GM19099 (cell line): Measurements from ENCODE around the gene ATP1B3.

ENCODE experiments used
- POLR2A ChIP-seq: IDR thresholded peaks from 3 replicates; pipeline ENCODE4 v1.6.1; 2011; ENCODE audit warnings: low read depth; ENCODE audit not compliant: insufficient read length; ENCODE audit errors: extremely low read depth

ATP1B3 gene

GRCh38 chr3:141853081-141853601 lies 23.3 kb upstream of the ATP1B3 start:
- no peak for TF ChIP-seq POLR2A

- TF ChIP-seq POLR2A: no peak
Observed at GRCh38 chr3:141853629-141854168, 22.7 kb upstream of the ATP1B3 start.

DNA sequence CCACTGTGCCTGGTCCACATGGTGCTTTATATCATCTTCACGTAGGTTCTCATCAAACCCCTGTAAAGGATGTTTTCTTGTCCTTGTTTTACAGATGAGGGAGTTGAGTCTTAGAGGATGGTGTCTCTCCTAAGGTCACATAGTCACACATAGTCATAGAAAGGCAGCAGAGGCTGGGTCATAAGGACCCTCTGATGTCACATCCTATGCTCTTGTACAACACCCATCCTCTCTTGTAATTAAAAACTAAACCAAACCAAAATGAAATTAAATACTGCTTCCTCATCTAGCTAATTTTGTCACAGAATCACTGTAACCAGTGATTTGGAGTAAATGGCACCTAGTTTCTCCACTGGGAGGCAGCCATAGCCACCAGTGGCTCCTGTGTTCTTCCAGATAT lies 21.8 kb upstream of the ATP1B3 start:
- no peak for TF ChIP-seq POLR2A

DNA sequence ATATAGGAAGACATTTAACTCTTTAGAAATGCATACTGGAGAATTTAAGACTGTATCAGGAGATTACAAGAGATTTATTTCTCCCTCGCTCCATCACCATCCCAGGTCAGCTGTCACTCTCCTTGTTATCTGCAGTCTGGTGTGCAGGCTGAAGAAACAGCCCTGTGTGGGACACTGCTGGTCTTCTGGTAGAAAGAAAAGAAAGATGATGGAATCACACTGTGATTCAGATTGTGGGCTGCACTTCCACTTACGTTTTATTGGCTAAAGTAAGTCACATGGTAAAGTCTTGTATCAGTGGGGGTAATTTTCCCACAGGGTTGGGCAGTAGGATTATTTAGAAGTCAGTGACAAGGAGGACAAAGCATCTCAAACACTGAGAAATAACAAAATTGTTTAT lies 18.1 kb upstream of the ATP1B3 start:
- TF ChIP-seq POLR2A: no peak

DNA sequence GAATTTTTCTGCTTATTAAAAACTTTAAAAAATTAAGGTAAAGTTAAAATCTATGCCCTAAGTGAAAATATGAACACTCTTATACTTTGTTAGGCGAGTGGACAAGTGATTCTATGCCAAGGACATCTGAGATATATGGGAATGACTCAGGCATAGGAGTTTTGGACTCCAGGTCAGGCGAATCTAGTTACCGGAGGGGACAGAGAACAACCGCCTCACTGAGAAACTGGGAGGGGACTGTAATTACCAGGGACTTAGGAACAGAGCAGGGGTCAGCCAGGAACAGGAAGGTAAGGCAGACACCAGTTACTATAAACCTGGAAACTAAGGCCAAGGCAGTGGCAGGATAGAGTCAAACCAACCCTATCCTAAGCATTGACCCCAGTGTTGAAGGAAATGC lies 16.8 kb upstream of the ATP1B3 start:
- TF ChIP-seq POLR2A: no peak

- no peak for TF ChIP-seq POLR2A
Observed at GRCh38 chr3:141860086-141860669, 16.3 kb upstream of the ATP1B3 start.

DNA sequence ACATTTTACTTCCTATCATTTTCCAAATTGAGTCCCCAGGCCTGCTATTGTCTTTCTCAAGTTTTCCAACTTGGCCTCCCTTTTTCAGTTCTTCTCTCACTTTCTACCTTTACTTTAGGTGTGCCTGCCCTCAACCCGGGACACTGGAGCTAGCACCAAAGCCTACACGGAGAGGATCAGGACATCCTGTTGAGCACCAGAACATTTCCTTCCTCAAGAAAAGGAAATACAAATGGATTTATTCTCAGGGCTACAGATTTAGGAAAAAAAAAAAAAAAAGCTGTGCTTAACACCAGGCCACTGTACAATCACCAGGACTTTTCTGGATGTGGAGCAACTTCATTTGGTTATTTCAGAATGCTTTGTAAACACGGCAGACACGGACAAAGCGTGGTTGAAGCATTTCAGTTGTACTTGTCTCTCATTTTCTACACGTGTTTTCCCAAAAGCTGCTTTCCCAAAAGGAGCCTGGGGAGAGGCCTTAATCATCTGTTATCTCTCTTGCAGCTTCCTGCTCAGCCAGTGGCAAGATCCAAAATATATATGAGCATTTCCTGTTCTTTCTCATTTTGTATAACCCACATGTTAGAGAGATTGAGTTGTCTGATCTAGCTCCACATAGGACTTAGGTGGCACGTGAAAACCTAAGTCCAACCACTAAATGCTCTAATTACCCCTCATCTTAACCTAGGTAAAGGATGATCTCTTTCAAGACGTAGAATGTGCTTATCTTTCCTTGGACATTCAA lies 15.5 kb upstream of the ATP1B3 start:
- TF ChIP-seq POLR2A: no peak

DNA sequence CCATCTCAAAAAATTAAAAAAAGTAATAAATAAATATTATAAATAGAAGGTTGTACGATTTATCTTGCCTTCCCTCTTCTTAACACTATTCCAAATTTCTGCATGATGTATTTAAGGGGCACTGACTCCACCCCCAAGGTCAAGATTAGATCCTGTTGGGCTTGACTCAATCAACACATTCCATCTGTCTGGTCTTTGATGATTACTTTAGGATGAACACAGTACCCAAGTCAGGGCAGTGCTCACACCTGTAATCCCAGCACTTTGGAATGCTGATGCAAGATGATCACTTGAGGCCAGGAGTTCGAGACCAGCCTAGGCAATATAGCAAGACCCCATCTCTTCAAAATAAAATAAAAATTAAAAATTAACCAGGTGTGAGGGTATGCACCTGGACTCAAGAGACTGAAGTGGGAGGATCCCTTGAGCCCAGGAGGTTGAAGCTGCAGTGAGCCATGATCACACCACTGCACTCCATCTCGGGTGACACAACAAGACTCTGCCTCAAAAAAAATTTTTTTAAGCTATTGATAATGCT lies 14.1 kb upstream of the ATP1B3 start:
- TF ChIP-seq POLR2A: no peak

- no peak for TF ChIP-seq POLR2A
Observed at GRCh38 chr3:141863491-141863890, 13.0 kb upstream of the ATP1B3 start.

DNA sequence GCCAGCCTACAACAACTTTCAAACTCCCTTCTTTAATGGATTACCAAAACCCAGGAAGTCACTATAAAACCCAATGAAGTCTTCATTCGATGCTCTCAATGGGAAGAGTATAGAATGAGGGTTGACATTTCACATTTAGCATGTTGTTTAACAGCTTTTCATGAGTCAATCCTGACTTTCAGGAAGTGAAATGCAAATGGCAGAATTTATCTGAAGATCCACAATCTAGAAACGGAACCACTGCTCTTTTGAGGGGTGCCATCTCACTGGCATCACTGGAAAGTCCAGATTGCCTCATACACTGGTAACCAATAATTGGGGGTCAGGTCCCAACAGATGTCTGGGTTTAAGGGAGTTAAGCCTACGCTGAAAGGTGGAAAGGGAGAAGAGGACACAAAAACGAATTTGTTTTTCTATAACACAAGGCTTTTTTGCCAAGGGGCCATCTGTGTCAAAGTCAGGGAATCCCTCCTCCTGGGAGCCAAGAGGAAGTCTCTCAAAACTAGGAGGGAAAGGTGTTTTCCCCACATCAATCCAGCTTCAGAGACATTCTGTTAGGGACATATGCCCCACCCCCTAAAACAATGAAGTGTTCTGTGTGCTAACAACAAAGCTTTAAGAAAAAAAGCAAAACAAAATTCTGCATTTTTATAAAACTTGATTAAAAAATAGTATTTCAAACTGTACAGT lies 12.0 kb upstream of the ATP1B3 start:
- no peak for TF ChIP-seq POLR2A

DNA sequence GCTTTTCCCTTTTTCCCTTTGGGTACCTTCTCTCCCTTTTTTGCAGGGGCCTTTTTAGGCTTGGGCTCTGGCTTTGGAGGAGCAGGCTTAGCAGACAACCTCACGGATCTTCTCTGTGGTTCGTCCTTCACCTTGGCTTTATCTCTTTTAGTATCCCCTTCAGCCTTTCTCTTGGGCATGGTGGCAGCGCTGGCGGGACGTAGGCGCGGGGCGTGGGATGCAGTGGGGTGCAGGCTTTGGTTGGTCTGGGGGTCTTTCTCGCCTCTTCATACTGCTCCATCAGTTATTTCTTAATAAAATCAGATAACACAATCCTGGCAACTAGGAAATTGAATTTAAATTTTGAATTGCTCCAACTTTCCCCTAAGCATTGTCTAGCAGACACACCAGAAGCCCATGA lies 11.3 kb upstream of the ATP1B3 start:
- TF ChIP-seq POLR2A: no peak

DNA sequence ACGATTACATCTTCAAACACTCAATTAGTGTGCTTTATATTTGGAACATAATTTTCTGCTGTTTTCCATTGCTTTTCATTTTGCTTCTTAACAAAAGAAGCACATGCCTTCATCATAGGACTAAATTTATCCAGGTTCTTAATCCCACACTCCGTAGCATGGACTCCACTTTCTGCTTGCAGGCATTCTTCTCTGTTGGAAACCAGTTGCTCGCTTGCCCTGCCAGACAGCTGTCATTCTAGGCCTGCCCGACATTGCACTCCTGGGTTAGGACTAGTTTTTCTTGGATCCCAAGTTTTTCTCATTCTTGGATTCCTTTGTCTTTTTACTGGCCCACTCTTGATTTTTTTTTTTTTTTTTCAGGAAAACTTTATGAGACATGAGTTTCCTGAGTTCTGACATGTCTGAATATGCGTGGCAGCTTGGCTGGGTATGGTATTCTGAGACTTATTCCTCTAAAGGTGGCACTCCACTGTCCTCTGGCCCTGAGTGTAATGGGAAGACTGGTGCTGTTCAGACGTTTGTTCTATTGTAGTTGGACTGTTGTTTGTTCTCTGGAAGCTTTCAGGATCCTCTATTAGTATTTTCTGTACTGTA lies 6.3 kb upstream of the ATP1B3 start:
- no peak for TF ChIP-seq POLR2A

DNA sequence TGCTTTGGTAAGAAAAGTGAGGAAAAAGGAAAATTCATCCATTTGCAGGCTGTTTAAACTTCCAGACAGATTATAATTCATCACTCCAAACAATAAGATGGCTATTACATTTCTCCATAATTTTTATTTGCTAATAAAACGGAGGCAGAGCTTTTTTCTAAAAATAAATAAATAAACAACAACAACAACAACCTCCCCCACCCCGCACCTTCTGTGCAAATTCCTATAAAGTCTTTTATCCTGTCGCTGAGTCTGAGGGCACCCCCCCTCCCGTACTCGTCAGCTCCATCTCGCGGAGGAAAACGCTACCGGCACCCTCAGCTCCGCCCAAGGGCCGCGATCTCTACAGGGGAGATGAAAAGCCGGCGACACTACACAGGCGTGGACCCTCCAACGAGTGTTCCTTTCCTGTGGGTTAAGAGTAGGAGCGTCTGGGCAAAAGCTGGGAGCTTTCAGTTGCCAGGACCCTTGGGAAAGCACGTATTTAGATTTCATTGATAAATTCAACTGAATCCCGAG lies 1.0 kb upstream of the ATP1B3 start:
- peak; percentile 35 for TF ChIP-seq POLR2A

DNA sequence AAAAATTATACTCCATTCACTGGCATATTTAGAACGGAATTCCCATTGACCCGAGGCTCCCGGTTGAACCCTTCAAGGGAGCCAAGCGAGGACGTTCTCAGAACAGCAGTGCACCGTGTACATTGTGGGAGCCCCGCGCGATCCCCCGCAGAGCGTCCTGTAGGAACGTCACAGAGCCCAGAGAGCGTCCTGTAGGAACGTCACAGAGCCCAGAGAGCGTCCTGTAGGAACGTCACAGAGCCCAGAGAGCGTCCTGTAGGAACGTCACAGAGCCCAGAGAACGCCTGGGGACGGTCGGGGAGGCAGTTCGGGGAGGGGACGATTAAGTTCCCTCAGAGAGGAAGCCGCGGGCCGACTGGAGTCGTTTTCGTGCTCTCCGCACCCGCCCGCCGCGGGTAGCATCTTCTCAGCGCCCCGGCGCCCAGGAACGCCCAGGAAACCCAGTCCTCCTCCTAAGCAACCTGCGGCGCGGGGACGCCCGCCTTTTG lies 506 bp upstream of the ATP1B3 start:
- peak; percentile 37 for TF ChIP-seq POLR2A
